HG02798 (cell line): Measurements from ENCODE around the gene PPP1R12C.

Source experiments
- ATAC-seq: cut with Tn5 transposase; IDR thresholded peaks from one replicate; pipeline ENCODE4 v1.9.1; 2021; ENCODE audit warnings: mild to moderate bottlenecking; ENCODE audit not compliant: unreplicated experiment, poor library complexity

The PPP1R12C gene

DNA sequence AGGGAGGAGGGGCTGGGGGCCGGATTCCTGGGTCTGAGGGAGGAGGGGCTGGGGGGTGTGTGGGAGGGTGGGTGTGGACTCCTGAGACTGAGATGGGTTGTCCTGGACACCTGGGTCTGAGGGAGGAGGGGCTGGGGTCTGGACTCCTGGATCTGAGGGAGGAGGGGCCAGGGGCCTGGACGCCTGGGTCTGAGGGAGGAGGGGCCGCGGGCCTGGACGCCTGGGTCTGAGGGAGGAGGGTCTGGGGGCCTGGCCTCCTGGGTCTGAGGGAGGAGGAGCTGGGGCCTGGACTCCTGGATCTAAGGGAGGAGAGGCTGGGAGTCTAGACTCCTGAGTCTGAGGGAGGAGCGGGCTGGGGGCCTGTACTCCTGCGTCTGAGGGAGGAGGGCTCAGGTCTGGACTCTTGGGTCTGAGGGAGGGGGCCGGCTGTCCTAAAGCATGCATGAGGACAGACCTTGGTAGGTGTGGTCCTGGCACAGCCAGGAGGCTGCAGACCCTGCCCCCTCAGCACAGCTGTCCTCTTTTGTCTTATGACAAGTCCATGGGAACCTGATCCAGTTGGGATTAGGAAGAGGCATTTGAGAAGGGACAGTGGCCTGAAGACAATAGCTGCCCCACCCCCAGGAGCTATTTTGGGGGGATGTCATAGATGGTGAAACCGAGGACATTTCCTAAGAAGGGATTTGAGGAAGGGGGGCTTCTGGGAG is 30.3 kb upstream of the PPP1R12C start:
- ATAC-seq = no peak

DNA sequence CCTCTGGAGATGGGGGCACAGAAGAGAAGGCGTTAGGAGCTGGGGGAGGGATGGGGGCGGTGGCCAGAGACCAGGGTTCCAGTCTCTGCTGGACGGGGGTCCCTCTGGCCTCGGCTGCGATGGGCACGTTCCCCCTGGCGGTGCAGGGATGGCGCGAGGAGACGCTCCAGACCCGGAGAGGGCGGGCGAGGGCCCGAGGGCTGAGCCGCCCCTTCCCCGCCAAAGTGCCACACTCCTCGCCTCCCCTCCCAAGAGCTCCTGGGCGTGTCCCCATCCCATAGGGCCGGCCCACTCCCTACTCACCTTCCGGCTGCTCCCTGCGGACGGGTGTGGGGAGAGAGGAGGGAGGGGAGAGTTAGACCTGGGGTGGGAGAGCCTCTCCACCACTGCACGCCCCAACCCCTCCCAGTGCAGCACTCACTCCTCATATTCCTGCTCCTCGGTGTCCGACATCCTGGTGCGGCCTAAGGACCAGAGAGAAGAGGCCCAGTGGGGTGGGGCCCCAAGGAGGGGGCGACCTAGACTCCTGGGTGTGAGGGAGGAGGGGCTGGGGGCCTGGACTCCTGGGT is 29.4 kb upstream of the PPP1R12C start:
- no peak for ATAC-seq

DNA sequence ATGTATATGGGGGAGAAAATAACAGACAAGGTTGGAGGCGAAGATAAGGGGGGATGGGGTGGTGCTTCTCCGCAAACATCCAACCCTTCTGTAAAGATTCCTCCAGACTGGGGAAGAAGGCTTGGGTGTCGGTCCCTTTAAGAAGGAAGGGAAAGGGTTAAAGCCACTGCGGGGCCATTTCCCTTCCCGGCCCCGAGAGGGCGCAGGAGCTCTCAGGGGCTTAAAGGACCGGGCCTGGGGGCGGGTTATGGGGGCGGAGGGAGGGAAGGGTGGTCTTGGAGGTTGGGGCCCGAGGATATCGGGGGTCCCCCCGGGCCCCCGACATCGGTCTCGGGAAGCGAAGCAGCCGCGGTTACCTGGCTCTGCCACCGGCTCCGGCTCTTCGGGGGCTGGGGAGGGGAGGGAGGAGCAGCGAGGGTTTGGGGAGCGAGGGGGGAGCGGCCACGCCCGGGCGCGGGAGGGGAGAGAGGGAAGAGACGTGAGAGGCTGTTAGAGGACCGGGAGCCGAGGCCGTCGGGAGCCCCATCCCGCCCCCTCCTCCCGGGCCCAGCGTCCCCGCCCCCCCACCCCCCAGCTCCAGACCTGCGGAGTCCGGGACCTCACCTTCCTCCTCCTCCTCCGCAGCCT is 28.8 kb upstream of the PPP1R12C start:
- ATAC-seq = no peak

GRCh38 chr19:55145232-55145631 is 27.8 kb upstream of the PPP1R12C start:
- ATAC-seq = no peak

- ATAC-seq = no peak
Measured at GRCh38 chr19:55141696-55142095, 24.3 kb upstream of the PPP1R12C start.

- ATAC-seq = no peak
Measured at GRCh38 chr19:55137915-55138314, 20.5 kb upstream of the PPP1R12C start.

DNA sequence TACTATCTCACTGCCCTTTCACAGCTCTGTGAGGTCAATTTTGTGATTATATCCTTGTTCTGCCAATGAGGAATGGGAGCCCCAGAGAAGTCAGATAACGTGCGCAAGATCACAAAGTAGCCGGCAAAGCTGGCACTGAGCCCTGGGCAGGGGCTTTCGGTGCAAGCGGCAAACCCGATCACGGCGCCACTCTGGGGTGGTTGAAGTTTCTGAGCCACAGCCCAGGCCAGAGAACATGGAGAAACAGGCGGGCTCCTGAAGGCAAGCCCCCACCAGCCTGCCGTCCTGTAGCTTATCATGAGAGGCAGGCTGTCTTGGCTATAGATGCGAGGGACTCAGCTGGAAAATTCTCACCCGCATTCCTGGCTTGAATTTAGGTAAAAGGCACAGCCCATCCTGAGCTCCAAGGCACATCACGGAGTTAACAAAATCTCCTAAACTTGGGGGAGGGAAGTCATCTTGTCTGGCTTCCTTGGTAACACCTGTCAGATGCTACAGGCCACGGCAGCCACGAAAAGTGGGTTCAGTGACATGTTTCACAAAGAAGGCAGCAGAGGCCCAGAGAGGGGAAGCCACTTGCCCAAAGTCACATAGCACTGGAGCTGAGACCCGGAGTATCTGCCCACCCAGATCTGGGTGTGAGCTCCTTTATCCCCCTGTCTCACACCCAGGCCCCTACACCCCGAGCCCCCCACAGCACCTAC is 19.1 kb upstream of the PPP1R12C start:
- no peak for ATAC-seq

GRCh38 chr19:55134736-55135135 is 17.3 kb upstream of the PPP1R12C start:
- ATAC-seq = no peak

- ATAC-seq = no peak
Measured at GRCh38 chr19:55133639-55134444, 16.4 kb upstream of the PPP1R12C start.

DNA sequence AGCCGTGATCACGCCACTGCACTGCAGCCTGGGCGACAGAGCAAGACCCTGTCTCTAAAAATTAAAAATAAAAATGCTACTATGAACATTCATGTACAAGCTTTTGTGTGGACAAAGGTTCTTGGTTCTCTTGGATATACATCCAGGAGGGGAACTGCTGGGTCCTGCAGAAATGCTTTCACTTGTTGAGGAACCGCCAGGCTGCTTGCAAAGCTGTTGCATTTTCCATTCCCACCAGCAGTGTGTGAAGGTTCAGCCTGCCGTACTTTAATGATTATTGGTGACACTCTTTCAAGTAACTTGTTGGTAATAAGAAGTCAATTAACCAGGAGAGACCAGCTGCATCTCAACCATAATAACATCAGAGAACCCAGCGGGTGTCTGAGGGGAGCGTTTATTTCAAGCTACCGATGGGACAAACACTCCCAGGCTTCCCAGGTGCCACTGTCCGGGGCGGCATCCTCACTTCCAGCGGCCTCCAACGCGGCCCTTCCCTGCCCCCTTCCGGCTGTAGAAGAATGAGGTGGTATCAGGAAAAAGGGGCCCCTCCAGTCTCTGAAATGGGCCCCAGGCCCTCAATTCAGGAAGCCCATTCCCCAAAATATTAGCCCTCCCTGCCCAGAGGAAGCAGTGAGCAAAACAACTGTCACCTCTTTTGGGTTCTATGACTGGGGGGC is 15.2 kb upstream of the PPP1R12C start:
- no peak for ATAC-seq

DNA sequence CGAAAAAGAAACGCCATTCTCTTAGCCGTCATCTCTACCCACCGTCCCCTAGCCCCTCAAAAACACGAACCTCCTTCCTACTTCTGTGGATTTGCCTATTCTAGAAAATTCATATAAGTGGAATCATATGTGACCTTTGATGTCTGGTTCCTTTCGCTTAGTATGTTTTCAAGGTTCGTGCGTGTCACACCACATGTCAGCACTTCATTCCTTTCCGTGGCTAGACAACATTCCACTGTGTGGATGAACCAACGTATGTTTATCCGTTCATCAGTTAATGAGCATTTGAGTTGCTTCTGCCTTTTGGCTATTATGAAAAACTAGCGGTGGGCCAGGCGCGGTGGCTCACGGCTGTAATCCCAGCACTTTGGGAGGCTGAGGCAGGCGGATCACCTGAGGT is 14.0 kb upstream of the PPP1R12C start:
- ATAC-seq = no peak

GRCh38 chr19:55119053-55119452 is 1.6 kb upstream of the PPP1R12C start:
- no peak for ATAC-seq

DNA sequence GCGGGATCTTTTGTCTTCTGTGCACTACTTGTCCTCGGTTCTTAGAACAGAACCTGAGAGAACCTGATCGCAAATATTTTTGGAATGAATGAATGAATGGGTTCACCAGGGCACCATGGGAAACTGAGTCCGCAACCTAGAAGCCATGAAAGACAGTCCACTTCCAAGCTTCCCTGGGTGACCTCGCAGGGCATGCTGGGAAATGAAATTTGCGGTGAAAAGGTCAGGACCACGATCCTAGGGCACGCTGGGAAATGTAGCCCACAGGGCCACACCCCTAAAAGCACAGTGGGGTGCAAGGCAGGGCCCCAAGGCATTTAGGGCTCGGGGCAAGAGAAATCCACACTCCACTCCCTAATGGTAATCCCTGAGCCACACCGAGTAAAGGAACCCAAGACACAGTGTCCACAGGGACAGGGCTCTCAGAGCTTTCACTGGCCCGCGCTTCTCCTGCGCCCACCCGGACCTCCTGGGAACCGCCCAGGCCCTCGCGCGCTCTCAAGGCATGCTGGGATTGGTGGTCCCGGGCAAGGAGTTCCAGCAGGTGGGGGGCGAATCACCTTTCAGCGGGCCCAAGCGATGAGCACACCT is 1.1 kb upstream of the PPP1R12C start:
- ATAC-seq = no peak

- peak; percentile 93 for ATAC-seq
Measured at GRCh38 chr19:55117663-55118391, 390 bp upstream of the PPP1R12C start.

GRCh38 chr19:55116232-55116858 is 1.1 kb downstream of the PPP1R12C start:
- ATAC-seq = no peak

- no peak for ATAC-seq
Measured at GRCh38 chr19:55115446-55116065, 1.9 kb downstream of the PPP1R12C start.

- no peak for ATAC-seq
Measured at GRCh38 chr19:55114566-55115145, 2.8 kb downstream of the PPP1R12C start.
